ENCODE measurements around the gene ST7. TPM values are rescaled to one million over a fixed set of nuclear protein-coding genes. Genes with fewer than 3 reads are reported as not detected.

Gene ST7
- total RNA-seq, 1 experiment from 2014 or later: 12.9 TPM

GRCh38 chr7:117250245-117250644 lies 296.9 kb downstream of the ST7 start:
- 0 out of 2 replicates have a peak, but pooled peaks cover 2% of the 10 kb centered on the region for H3K79me2 ChIP-seq (ENCODE audit: insufficient read depth, low read length)

More at GRCh38 chr7:117250245-117250644, 296.9 kb downstream of the ST7 start:
- Mint-ChIP-seq H3K36me3 (ENCODE audit: insufficient read depth in 1 of 3, low read depth in 3 of 3) (peaks cover 0 to 9% (median 2%) of the 10 kb centered on the region in 3 experiments; a peak in 2 of 7 replicates), H3K4me3 (no peak overlapping the region), H3K9me3 (peaks cover 2 to 10% of the 10 kb centered on the region in 2 experiments; a peak in 3 of 5 replicates), H3K27ac (no peak overlapping the region), H3K27me3 (ENCODE audit: low read depth) (peaks cover 2% of the 10 kb centered on the region; the same call in 1 of the 2 replicates), H3K4me1 (no peaks in the 10 kb centered on the region)
- H2BK20ac ChIP-seq (ENCODE audit: low read depth, low read length, poor library complexity, severe bottlenecking): no peak overlapping the region
- DNase-seq: no peak
- TF ChIP-seq CTCF (conservative IDR thresholded peaks at IDR 0.05): no peak
- no peak overlapping the region for H3K18ac ChIP-seq (ENCODE audit: insufficient read length, low read depth, low read length)
- H3K4me2 ChIP-seq (ENCODE audit: insufficient read depth, insufficient read length, low read length): no peak overlapping the region
- no peak overlapping the region for H3K23ac ChIP-seq (ENCODE audit: insufficient read length, low read depth, low read length)
- H4K91ac ChIP-seq (ENCODE audit: insufficient read length, low read depth, low read length): no peak overlapping the region
- no peak overlapping the region for H3K14ac ChIP-seq (ENCODE audit: insufficient read depth, low read length)
- no peak overlapping the region for H3K27ac ChIP-seq (ENCODE audit: insufficient read length, low read depth, low read length)
- no peak overlapping the region for H3K4ac ChIP-seq (ENCODE audit: low read depth, low read length)
- H3K56ac ChIP-seq (ENCODE audit: insufficient read length, low read depth, low read length): no peak overlapping the region
- H2BK15ac ChIP-seq (ENCODE audit: low read depth, low read length): no peak overlapping the region
- H3K9me3 ChIP-seq (ENCODE audit: control insufficient read depth, low read depth, low read length): no peaks in the 10 kb centered on the region
- no peaks in the 10 kb centered on the region; the same call in 1 of the 2 replicates for H3K4me1 ChIP-seq (ENCODE audit: insufficient read depth, low read length)
- no peak overlapping the region for H3T11ph ChIP-seq (ENCODE audit: low read length)
- H2BK12ac ChIP-seq (ENCODE audit: insufficient read length, low read depth, low read length): no peak overlapping the region
- no peak overlapping the region for H2AK5ac ChIP-seq (ENCODE audit: insufficient read length, low read length)
- no peak overlapping the region for H4K8ac ChIP-seq (replicated peaks; ENCODE audit: insufficient read length, low read depth, low read length)
- H3K23me2 ChIP-seq (ENCODE audit: insufficient read length, low read depth, low read length, poor library complexity, severe bottlenecking): no peaks in the 10 kb centered on the region
- H3K9ac ChIP-seq (ENCODE audit: extremely low read depth, insufficient read length, low read length): no peak overlapping the region
- no peak overlapping the region for H2BK5ac ChIP-seq (ENCODE audit: insufficient read length, low read length)
- H4K5ac ChIP-seq (ENCODE audit: insufficient read length, low read depth, low read length): no peak overlapping the region
- H2BK120ac ChIP-seq (ENCODE audit: low read depth, low read length, poor library complexity, severe bottlenecking): no peak overlapping the region
- no peaks in the 10 kb centered on the region for H3K27me3 ChIP-seq (ENCODE audit: insufficient read depth, low read length)
- H2AFZ ChIP-seq (ENCODE audit: low read length): no peak overlapping the region
- no peaks in the 10 kb centered on the region for H3K79me1 ChIP-seq (ENCODE audit: insufficient read depth, low read depth, low read length, poor library complexity, severe bottlenecking)
- H4K20me1 ChIP-seq (ENCODE audit: control insufficient read depth, insufficient read depth, insufficient read length): no peaks in the 10 kb centered on the region
